NCI-H2081 (cell line): ENCODE measurements around the gene GATB.

Source experiments
- DNase-seq, 2 experiments: peaks; one replicate each; lab custom pipeline; 2025; lab: John Stamatoyannopoulos, UW

The GATB gene

GRCh38 chr4:151729731-151730559 is 30.9 kb downstream of the GATB start:
- DNase-seq, result no peak

- no peak for DNase-seq
Measured at GRCh38 chr4:151728679-151729078, 32.1 kb downstream of the GATB start.

DNA sequence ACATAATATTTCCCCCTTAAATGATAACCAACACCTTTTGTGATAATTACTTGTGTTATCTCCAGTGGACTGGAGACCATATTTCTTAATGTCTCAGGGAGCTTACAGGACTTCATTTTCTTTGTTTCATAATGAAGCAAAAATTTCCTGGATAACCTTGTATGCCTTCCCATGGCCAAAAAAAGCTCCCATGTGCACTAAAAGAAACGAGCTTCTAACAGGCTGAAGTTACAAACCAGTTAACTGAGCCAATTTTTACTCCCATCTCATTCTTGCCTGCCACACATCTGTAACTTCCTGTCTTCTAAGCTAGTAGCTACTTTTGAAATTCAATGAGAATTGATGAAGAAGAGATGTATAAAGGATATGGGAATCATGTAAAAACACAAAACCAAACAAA is 32.8 kb downstream of the GATB start:
- DNase-seq, result no peak

DNA sequence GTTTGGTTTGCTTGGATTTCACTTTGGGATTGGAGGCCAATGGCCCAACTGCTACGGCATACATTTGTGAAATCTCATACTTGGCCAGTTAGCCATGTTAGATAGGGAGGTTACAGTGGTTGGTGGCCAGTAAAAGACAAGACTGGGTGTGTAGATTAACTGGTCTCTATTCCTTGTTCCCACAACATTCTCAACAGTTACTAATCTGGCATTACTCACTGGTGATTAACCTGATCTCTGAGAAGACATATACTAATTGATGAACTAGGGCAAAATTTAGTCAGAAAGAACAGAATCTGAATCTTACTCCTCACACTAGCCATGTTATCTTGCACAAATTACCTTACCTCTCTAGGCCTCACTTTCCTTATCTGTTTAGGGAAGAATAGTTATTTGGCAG is 33.4 kb downstream of the GATB start:
- DNase-seq, result no peak

- no peak for DNase-seq
Measured at GRCh38 chr4:151725087-151725486, 35.7 kb downstream of the GATB start.

DNA sequence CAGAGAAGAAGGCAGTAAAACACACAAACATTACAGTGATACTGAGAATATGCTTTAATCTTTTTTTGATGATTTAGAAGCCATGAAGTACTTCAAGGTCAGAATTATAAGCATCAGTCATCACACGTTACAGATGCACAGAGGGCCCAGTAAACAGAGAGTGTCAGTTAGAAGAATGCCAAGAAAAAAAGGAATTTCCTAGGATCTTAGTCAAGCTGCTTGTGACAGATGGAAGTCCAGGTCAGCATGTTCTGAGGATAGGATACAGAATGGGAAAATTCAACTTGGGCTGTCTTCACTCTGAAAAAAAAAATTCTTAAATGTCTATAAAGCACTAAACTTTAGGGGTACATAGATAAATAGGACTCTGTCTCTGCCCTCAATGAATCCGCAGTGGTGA is 38.9 kb downstream of the GATB start:
- no peak for DNase-seq

GRCh38 chr4:151721466-151721865 is 39.3 kb downstream of the GATB start:
- DNase-seq, result no peak

DNA sequence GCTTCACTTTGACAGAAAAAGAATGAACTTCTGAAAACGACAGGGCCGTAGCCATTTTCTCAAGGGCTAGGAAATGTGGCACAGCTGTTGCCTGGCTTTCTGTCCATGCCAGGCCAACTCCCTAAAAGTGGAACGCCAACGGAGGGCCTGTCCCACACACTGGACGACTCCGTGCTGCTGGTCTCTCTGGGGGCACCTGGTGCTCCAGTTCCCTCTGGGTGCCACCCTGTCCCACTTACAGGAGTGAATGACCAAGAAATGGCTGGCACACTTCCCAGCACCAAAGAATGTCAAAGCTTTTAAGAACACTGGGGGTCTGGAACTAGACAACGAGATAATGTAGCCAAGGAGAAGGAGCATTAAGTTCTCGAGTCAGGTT is 40.9 kb downstream of the GATB start:
- DNase-seq, result no peak

GRCh38 chr4:151718984-151719955 is 41.5 kb downstream of the GATB start:
- DNase-seq, result peak in 1 of 2 experiments; percentile 51

- no peak for DNase-seq
Measured at GRCh38 chr4:151717909-151718628, 42.7 kb downstream of the GATB start.

GRCh38 chr4:151717314-151717713 is 43.5 kb downstream of the GATB start:
- no peak for DNase-seq

DNA sequence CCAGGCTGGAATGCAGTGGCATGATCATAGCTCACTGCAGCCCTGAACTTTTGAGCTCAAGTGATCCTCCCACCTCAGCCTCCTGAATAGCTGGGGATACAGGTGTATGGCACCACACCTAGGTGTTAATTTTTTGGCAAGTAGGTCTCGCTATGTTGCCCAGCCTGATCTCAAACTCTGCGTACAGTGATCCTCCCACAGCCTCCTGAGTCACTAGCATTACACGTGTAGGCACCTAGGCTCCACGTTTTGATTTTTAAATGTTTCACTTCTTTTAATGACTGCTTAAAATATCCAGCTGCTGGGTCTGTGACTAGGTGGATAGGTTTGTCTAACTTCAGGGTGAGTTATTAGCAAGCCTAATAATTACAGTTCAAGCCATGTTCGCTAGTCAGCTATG is 44.5 kb downstream of the GATB start:
- DNase-seq, result no peak

DNA sequence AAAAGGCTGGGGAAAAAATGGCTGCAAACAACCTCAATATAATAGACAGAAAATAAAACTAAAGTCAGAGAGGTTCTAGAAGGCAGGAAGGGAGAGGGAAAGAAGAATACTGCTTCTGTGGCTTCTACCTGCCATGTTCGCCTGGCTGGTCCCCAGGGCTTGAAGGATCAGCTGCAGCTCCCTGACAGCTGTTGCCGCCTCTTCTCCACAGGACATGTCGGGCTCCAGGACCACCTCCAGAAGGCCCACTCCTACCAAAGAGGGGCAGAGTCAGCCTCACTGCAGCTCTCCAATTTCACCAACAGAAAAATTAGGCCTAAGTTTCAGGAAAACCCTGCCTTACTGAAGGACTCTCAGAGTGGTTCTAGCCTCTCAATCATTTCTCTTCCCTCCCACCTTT is 44.9 kb downstream of the GATB start:
- DNase-seq, result no peak

GRCh38 chr4:151712777-151713176 is 48.0 kb downstream of the GATB start:
- no peak for DNase-seq

DNA sequence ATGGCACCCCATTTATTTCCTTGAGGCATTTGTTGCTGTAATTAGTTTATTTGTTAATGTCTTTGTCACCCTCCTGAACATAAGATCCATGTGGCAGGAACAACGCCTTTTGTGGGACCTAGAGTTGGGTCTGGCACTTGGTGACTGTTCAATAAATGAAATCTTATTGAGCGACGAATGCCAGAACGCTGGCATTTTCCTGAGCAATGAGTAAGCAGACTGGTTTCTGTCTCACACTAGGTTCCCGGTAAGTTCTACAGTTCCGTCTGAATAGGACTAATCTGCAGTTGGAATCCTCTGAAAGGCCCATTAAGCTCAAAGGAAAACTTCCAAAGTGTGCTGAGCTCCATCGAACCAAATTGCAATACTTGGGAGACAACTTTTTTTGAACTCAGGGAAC is 49.2 kb downstream of the GATB start:
- DNase-seq, result no peak

- DNase-seq, result no peak
Measured at GRCh38 chr4:151709587-151709986, 51.2 kb downstream of the GATB start.

GRCh38 chr4:151709071-151709470 is 51.7 kb downstream of the GATB start:
- no peak for DNase-seq

GRCh38 chr4:151708100-151708499 is 52.7 kb downstream of the GATB start:
- DNase-seq, result no peak

GRCh38 chr4:151703401-151703800 is 57.4 kb downstream of the GATB start:
- no peak for DNase-seq

DNA sequence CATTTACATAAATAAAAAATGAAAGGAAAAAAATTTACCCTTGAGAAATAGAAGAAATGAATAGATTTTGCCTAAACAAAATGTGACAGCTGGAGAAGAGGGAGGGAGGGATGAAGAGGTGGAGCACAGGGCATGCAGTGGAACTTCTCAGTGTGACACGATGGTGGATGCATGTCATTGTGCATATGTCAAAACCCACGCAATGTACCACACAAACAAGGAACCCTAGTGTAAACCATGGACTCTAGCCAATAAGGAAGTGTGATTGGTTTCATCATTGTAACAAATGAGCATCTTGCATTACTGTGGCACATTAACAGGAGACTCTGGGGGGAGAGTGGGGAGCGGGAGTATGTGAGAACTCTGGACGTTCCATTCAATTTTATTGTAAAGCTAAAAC is 58.6 kb downstream of the GATB start:
- DNase-seq, result no peak

GRCh38 chr4:151700566-151701316 is 60.1 kb downstream of the GATB start:
- DNase-seq, result no peak

GRCh38 chr4:151698213-151698612 is 62.6 kb downstream of the GATB start:
- no peak for DNase-seq
